Measurements from ENCODE around the gene LRRN3.

GRCh38 chr7:111085356-111085755 is 5.6 kb upstream of the LRRN3 start:
- no peak for TF ChIP-seq RAD21 (IDR thresholded peaks at IDR 0.05 in 1 of 2, conservative IDR thresholded peaks at IDR 0.05 in 1 of 2; ENCODE audit: low read depth in 2 of 2, low read length in 2 of 2)
- TF ChIP-seq YY1 (IDR thresholded peaks at IDR 0.05; ENCODE audit: low read depth, low read length), result no peak
- no peak for TF ChIP-seq EZH2 (IDR thresholded peaks at IDR 0.05; ENCODE audit: low read depth, low read length, severe bottlenecking)
- TF ChIP-seq, protein P1, sequence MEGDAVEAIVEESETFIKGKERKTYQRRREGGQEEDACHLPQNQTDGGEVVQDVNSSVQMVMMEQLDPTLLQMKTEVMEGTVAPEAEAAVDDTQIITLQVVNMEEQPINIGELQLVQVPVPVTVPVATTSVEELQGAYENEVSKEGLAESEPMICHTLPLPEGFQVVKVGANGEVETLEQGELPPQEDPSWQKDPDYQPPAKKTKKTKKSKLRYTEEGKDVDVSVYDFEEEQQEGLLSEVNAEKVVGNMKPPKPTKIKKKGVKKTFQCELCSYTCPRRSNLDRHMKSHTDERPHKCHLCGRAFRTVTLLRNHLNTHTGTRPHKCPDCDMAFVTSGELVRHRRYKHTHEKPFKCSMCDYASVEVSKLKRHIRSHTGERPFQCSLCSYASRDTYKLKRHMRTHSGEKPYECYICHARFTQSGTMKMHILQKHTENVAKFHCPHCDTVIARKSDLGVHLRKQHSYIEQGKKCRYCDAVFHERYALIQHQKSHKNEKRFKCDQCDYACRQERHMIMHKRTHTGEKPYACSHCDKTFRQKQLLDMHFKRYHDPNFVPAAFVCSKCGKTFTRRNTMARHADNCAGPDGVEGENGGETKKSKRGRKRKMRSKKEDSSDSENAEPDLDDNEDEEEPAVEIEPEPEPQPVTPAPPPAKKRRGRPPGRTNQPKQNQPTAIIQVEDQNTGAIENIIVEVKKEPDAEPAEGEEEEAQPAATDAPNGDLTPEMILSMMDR (IDR thresholded peaks at IDR 0.05; ENCODE audit: control extremely low read depth in 1 of 3, insufficient read depth in 1 of 3, low read depth in 1 of 3, low read length in 3 of 3), result no peak
- no peak for TF ChIP-seq CHD1 (IDR thresholded peaks at IDR 0.05; ENCODE audit: low read depth, low read length)
- no peak for TF ChIP-seq RFX5 (IDR thresholded peaks at IDR 0.05; ENCODE audit: borderline replicate concordance, low read depth, low read length)
- TF ChIP-seq JUN (IDR thresholded peaks at IDR 0.05; ENCODE audit: low read depth, low read length), result no peak
- no peak for TF ChIP-seq TAF1 (IDR thresholded peaks at IDR 0.05; ENCODE audit: low read depth, low read length)

Data from H1 (cell line).